Measurements from ENCODE around the gene PHGDH. TPM values are rescaled to one million over a fixed set of nuclear protein-coding genes. Genes with fewer than 3 reads are reported as not detected.

Gene PHGDH
- total RNA-seq, 1 experiment from 2014 or later: 592 TPM

DNA sequence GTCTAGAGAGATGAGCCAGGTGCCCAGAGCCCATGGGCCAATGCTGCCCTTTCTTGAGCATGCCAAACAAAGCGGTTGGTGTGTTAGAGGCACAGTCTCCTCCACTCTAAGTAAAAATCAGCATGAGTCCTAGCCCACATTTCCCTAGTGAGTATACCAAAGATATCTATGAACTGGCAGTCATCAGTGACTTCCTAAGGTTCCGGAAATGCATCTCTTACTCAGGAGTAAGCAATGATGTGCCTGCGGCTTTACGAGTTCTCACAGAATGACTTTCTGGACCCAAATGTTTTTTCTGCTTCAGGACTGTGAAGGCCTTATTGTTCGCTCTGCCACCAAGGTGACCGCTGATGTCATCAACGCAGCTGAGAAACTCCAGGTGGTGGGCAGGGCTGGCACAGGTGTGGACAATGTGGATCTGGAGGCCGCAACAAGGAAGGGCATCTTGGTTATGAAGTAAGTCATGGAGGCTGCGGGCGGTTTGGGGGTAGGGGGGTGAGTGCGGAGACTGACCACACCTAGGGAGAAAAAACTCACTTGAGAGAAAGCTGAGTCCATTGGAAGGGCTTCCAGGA, 9.2 kb downstream of the PHGDH start (continued):
- TF ChIP-seq EMX1 (CRISPR knock-in tag; IDR thresholded peaks at IDR 0.05): no peak
- TF ChIP-seq NFATC4 (CRISPR knock-in tag; IDR thresholded peaks at IDR 0.05): no peak
- no peak for TF ChIP-seq RORB (CRISPR knock-in tag; IDR thresholded peaks at IDR 0.05)

DNA sequence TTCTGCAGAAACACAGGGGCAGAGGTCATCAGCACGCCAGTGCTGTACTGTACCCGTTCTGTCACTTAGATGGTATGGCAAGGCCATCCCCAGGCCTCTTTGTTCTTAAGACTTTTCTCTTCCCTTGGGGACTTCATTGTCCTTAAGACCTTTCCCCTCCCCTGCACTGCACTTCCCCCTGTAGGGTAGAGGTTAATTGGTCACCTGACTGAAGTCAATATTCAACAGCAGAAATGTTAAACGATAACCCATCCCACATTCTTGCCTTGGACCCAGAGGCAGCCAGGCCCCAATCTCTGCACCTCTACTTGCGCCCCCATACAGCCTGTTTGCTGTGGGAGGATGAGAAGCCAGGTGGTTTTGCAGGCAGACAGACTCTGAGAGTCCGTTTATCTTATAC, 10.2 kb downstream of the PHGDH start:
- Mint-ChIP-seq H3K9me3 (no peaks in the 10 kb centered on the region), H3K4me1 (peaks cover 32% of the 10 kb centered on the region), H3K4me3 (no peak overlapping the region), H3K36me3 (peaks cover 76% of the 10 kb centered on the region), H3K27ac (peak overlapping the region; percentile 39; the same call in 1 of the 2 replicates), H3K27me3 (ENCODE audit: low read depth) (no peaks in the 10 kb centered on the region)
- POLR2A ChIA-PET: no interaction called here
- CTCF ChIA-PET: no interaction called here
- no peak for TF ChIP-seq NR3C1 (CRISPR knock-in tag; conservative IDR thresholded peaks at IDR 0.05; ENCODE audit: low read depth)
- TF ChIP-seq ZNF317 (CRISPR knock-in tag; IDR thresholded peaks at IDR 0.05; ENCODE audit: borderline replicate concordance, low read depth): no peak
- TF ChIP-seq, protein P1, sequence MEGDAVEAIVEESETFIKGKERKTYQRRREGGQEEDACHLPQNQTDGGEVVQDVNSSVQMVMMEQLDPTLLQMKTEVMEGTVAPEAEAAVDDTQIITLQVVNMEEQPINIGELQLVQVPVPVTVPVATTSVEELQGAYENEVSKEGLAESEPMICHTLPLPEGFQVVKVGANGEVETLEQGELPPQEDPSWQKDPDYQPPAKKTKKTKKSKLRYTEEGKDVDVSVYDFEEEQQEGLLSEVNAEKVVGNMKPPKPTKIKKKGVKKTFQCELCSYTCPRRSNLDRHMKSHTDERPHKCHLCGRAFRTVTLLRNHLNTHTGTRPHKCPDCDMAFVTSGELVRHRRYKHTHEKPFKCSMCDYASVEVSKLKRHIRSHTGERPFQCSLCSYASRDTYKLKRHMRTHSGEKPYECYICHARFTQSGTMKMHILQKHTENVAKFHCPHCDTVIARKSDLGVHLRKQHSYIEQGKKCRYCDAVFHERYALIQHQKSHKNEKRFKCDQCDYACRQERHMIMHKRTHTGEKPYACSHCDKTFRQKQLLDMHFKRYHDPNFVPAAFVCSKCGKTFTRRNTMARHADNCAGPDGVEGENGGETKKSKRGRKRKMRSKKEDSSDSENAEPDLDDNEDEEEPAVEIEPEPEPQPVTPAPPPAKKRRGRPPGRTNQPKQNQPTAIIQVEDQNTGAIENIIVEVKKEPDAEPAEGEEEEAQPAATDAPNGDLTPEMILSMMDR (IDR thresholded peaks at IDR 0.05): no peak
- no peak for TF ChIP-seq GRHL2 (CRISPR knock-in tag; IDR thresholded peaks at IDR 0.05; ENCODE audit: insufficient replicate concordance, severe bottlenecking)
- TF ChIP-seq SMAD3 (CRISPR knock-in tag; IDR thresholded peaks at IDR 0.05; ENCODE audit: borderline replicate concordance): no peak
- TF ChIP-seq, protein P2, sequence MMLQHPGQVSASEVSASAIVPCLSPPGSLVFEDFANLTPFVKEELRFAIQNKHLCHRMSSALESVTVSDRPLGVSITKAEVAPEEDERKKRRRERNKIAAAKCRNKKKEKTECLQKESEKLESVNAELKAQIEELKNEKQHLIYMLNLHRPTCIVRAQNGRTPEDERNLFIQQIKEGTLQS (CRISPR knock-in tag; conservative IDR thresholded peaks at IDR 0.05): no peak
- no peak for TF ChIP-seq OVOL2 (CRISPR knock-in tag; IDR thresholded peaks at IDR 0.05; ENCODE audit: borderline replicate concordance)
- TF ChIP-seq TCF7 (CRISPR knock-in tag; IDR thresholded peaks at IDR 0.05; ENCODE audit: low read depth): no peak
- TF ChIP-seq CREB1 (CRISPR knock-in tag; IDR thresholded peaks at IDR 0.05): no peak
- no peak for TF ChIP-seq RORB (CRISPR knock-in tag; IDR thresholded peaks at IDR 0.05)
- no peak for TF ChIP-seq ZNF671 (CRISPR knock-in tag; IDR thresholded peaks at IDR 0.05)
- no peak for TF ChIP-seq TEAD4 (CRISPR knock-in tag; IDR thresholded peaks at IDR 0.05)
- TF ChIP-seq, protein P3, sequence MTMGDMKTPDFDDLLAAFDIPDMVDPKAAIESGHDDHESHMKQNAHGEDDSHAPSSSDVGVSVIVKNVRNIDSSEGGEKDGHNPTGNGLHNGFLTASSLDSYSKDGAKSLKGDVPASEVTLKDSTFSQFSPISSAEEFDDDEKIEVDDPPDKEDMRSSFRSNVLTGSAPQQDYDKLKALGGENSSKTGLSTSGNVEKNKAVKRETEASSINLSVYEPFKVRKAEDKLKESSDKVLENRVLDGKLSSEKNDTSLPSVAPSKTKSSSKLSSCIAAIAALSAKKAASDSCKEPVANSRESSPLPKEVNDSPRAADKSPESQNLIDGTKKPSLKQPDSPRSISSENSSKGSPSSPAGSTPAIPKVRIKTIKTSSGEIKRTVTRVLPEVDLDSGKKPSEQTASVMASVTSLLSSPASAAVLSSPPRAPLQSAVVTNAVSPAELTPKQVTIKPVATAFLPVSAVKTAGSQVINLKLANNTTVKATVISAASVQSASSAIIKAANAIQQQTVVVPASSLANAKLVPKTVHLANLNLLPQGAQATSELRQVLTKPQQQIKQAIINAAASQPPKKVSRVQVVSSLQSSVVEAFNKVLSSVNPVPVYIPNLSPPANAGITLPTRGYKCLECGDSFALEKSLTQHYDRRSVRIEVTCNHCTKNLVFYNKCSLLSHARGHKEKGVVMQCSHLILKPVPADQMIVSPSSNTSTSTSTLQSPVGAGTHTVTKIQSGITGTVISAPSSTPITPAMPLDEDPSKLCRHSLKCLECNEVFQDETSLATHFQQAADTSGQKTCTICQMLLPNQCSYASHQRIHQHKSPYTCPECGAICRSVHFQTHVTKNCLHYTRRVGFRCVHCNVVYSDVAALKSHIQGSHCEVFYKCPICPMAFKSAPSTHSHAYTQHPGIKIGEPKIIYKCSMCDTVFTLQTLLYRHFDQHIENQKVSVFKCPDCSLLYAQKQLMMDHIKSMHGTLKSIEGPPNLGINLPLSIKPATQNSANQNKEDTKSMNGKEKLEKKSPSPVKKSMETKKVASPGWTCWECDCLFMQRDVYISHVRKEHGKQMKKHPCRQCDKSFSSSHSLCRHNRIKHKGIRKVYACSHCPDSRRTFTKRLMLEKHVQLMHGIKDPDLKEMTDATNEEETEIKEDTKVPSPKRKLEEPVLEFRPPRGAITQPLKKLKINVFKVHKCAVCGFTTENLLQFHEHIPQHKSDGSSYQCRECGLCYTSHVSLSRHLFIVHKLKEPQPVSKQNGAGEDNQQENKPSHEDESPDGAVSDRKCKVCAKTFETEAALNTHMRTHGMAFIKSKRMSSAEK (CRISPR knock-in tag; IDR thresholded peaks at IDR 0.05; ENCODE audit: borderline replicate concordance): no peak
- no peak for DNase-seq (ENCODE audit: low spot score)
- ATAC-seq: no peak

DNA sequence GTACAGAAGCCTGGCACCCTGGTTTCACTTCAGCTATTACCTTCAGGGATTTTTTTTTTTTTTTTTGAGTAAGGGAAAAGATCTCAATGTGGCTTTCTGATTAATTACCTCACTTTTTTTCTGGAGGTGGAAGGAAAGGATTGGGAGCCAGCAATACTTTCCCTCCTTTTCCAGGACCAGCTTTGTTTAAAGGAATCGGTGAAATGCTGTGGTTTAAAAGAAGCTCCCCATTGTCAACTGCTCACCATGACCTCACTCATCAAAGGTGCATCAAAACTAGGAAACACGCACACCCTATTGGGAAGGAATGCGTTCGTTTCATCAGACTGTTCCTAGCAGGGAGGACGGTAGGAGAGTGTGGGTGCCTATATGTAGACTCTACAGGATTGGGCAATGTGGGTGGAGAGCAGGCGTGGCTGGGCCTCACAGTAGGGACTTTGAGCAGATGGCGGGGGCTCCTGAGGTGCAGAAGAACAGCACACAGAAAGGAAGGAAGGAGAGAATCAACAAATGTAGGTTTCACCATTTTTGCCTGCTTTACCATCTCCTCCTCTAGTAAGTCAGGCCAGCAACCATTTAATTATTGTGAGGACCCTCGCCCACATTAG, 13.0 kb downstream of the PHGDH start:
- TF ChIP-seq, protein P4, sequence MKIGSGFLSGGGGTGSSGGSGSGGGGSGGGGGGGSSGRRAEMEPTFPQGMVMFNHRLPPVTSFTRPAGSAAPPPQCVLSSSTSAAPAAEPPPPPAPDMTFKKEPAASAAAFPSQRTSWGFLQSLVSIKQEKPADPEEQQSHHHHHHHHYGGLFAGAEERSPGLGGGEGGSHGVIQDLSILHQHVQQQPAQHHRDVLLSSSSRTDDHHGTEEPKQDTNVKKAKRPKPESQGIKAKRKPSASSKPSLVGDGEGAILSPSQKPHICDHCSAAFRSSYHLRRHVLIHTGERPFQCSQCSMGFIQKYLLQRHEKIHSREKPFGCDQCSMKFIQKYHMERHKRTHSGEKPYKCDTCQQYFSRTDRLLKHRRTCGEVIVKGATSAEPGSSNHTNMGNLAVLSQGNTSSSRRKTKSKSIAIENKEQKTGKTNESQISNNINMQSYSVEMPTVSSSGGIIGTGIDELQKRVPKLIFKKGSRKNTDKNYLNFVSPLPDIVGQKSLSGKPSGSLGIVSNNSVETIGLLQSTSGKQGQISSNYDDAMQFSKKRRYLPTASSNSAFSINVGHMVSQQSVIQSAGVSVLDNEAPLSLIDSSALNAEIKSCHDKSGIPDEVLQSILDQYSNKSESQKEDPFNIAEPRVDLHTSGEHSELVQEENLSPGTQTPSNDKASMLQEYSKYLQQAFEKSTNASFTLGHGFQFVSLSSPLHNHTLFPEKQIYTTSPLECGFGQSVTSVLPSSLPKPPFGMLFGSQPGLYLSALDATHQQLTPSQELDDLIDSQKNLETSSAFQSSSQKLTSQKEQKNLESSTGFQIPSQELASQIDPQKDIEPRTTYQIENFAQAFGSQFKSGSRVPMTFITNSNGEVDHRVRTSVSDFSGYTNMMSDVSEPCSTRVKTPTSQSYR (CRISPR knock-in tag; IDR thresholded peaks at IDR 0.05): no peak
- TF ChIP-seq GABPB1 (CRISPR knock-in tag; IDR thresholded peaks at IDR 0.05) (peak; percentile 98), SMAD3 (CRISPR knock-in tag; IDR thresholded peaks at IDR 0.05; ENCODE audit: borderline replicate concordance) (no peak)
- TF ChIP-seq, protein P5, sequence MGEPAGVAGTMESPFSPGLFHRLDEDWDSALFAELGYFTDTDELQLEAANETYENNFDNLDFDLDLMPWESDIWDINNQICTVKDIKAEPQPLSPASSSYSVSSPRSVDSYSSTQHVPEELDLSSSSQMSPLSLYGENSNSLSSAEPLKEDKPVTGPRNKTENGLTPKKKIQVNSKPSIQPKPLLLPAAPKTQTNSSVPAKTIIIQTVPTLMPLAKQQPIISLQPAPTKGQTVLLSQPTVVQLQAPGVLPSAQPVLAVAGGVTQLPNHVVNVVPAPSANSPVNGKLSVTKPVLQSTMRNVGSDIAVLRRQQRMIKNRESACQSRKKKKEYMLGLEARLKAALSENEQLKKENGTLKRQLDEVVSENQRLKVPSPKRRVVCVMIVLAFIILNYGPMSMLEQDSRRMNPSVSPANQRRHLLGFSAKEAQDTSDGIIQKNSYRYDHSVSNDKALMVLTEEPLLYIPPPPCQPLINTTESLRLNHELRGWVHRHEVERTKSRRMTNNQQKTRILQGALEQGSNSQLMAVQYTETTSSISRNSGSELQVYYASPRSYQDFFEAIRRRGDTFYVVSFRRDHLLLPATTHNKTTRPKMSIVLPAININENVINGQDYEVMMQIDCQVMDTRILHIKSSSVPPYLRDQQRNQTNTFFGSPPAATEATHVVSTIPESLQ (CRISPR knock-in tag; IDR thresholded peaks at IDR 0.05): no peak
- H3K27ac Mint-ChIP-seq: peak overlapping the region; percentile 17; the same call in 1 of the 2 replicates
- H3K4me3 Mint-ChIP-seq: no peak overlapping the region
- H3K36me3 Mint-ChIP-seq: peaks cover 96% of the 10 kb centered on the region
- no peaks in the 10 kb centered on the region for H3K27me3 Mint-ChIP-seq (ENCODE audit: low read depth)
- ChIA-PET CTCF (interaction anchor here (0.7 kb wide), 1 partner anchor 49 kb away, joined by 3 read pairs; no protein-coding TSS in a partner anchor), POLR2A (interaction anchor here (0.6 to 1.9 kb wide), 4 partner anchors 10 to 103 kb away, joined by 3 to 5 read pairs (median 4); partner anchors contain the start of gene PHGDH)
- no peaks in the 10 kb centered on the region for H3K9me3 Mint-ChIP-seq
- no peak for DNase-seq (ENCODE audit: low spot score)
- peaks cover 22% of the 10 kb centered on the region for H3K4me1 Mint-ChIP-seq
- no peak for ATAC-seq
